Body of pancreas (tissue), 4 donors: ENCODE results near the gene SLC27A2.

Experiments used
- POLR2A ChIP-seq, 3 donors: fragments of 450-650 bp; IDR thresholded peaks; one replicate each; pipeline ENCODE4 v1.6.1; 2016; ENCODE audit warnings: antibody characterized with exemption in 3 of 3, mild to moderate bottlenecking in 2 of 3
- TF ChIP-seq, protein P1 (sequence below), 7 experiments: fragments of 450-650 bp in 4 of 7; fragments of 200-600 bp in 3 of 7; sonication (generic) in 3 of 7; IDR thresholded peaks; one replicate each; pipeline ENCODE4 v1.5.1; 2016 to 2019; ENCODE audit warnings: antibody characterized with exemption in 7 of 7

DNA sequence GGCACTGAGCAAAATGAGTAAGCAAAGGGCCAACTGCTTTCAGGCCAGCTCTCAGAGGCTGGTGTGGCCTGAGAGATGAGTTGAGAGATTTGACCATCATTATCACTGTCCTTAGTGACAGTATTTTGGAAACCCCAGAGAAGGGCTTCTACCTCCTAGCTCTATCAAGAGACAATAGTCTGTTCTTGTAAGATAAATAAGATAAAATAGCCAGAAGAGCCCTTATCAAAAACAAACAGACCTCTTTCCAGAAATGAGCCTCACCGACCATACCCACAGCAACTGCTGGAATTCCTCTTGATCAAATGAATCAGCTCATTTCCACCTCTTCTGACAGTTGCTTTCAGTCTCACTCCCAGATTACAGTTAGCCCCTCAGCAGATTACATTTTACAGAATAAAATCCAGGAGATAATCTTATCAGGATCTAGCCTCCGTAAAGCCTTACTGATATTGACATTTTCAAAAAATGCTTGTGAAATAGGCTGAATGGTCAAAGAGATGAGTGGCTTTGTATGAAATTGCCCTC lies 79.0 kb downstream of the SLC27A2 start:
- TF ChIP-seq, protein P1, sequence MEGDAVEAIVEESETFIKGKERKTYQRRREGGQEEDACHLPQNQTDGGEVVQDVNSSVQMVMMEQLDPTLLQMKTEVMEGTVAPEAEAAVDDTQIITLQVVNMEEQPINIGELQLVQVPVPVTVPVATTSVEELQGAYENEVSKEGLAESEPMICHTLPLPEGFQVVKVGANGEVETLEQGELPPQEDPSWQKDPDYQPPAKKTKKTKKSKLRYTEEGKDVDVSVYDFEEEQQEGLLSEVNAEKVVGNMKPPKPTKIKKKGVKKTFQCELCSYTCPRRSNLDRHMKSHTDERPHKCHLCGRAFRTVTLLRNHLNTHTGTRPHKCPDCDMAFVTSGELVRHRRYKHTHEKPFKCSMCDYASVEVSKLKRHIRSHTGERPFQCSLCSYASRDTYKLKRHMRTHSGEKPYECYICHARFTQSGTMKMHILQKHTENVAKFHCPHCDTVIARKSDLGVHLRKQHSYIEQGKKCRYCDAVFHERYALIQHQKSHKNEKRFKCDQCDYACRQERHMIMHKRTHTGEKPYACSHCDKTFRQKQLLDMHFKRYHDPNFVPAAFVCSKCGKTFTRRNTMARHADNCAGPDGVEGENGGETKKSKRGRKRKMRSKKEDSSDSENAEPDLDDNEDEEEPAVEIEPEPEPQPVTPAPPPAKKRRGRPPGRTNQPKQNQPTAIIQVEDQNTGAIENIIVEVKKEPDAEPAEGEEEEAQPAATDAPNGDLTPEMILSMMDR (IDR thresholded peaks at IDR 0.05) = no peak
- no peak for TF ChIP-seq POLR2A (IDR thresholded peaks at IDR 0.05)
